Stimulated activated CD4-positive, alpha-beta T cell treated with anti-CD3 and anti-CD28 coated beads, Interleukin-4, amount 100 ng/mL, for 48 hours (primary cell): ENCODE measurements around the gene RPL34.
"Not testable (repeated sequence)": the region's sequence is repeated elsewhere in the genome, so short reads cannot be mapped to it uniquely, and the experiment has no call there.

Experiments
- DNase-seq, 2 donors: peaks; one replicate each; pipeline ENCODE4 v3.0.0-alpha.2; 2020; ENCODE audit warnings: low read depth in 2 of 2

Gene RPL34

DNA sequence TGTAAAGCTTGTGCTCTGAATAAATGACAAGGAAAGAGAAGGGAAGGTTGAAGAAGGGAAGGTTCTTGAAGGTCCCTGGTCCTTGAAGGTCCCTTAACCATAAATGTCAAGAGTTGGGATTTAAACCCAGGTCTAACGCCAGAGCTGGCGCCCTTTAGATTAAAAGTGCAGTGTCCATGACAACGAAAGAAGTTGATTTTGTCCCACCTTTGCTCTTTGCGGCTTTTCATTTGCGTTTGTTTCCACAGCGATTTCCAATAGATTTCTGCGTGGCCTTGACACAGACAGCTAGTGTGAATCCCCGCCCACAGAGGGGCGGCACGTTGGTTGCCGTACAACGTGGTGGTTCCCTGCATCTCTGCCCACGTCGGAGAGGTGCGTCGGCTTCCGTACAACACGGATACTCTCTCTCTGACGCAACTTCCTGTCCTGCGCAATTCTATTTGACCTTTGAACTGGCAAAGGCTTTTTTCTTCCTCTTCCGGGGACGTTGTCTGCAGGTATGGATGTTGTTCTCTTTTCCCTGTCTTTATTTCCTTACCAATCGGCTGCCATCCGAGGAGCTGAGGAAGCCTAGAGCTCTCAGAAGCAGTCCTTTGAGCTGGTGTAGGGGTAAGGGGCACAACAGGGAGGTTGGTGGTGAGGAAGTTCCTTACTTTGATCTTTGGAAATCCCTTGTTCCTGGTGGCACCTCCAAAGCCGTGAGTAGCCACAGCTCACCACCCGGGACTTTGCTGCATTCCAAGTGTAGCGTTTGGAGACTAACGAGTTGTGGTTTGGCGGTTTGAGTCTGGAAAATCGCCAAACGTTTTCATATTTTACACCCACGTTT lies at the start of gene RPL34:
TSS of gene RPL34 (plus strand) at position 476 of the 832 bp plus-strand sequence. CDS start 1,384 bp downstream, outside the sequence.
- DNase-seq: peak; percentile 91 to 96

DNA sequence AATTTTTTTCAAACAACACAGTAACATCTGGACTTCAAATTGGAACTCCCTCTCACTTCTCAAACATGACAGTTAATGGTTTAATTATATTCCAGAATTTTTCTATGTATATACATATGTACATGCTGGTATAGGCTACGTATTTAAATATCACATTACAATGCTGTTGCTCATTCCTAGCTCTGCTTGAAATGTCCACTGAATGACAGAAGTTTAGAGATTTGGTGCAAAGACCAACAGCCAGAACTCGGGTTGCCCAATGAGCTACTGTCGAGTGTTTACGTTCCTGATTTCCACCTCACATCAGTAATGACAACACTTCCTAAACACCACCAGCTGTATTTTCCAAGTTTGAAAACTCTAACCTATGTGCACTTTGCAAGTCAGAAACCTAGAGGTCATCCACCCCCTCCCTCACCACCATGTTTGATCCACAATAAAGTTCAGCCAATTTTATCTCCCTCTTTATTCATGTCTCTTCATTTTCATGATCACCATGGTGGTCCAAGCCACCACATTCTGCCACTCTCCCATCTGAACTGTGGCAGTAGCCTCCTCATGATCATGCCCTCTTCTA lies 49.3 kb upstream of the RPL34 start:
- DNase-seq: no peak

DNA sequence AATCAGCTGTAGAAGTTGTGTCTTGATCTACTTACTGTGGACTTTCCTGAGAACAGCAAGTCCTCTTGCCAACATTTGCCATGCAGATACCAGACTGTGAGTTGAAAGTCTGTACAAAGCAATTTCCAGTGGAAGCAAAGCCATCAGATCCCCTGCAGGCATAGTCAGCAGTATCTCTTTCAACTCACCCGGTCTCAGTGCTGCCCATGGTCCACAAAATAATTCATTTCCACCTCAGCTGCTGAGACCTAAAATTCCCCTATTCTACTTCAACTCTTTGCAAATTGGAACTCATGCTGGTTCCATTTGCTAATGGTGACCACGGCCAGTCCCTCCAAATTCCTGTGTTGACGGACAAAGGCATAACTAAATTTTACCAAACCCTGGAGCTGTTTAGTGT lies 46.0 kb upstream of the RPL34 start:
- no peak for DNase-seq

DNA sequence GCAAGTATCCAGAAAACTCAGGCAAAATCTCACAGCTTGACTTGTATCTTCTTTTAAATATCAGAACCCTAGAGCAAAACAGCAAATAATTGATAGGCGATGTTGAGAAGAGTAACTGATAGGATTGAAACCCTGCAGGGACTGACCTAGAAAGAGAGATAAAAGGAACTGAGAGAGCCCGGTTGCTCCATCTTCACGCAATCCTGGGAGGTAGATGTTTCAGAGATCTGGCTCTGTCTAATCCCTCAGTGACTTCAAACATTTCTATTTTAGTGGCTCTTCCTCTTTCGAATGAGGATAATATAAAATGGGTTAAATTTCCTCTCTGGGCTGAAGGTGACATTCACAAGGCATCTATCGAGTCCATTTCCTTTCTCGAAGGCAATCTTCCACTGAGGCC lies 39.3 kb upstream of the RPL34 start:
- no peak for DNase-seq

DNA sequence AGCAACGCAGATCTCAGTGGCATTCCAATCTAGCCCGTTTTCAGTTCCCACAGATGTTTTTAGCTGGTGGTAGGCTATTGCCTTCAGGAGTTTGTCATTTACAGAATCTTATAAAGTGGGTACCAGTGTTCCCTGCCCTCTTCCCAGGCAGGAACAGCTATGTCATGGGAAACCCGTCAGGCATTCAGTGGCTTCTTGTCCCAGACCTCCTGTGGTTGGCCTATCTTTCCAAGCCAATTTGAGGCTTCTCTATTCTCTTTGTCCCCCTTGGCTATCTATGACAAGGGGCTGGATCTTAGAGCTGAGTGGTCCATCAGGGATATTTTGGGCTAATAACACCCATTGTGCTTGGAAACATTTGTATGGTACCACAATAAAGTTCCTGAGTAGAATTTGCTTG lies 33.6 kb upstream of the RPL34 start:
- no peak for DNase-seq

DNA sequence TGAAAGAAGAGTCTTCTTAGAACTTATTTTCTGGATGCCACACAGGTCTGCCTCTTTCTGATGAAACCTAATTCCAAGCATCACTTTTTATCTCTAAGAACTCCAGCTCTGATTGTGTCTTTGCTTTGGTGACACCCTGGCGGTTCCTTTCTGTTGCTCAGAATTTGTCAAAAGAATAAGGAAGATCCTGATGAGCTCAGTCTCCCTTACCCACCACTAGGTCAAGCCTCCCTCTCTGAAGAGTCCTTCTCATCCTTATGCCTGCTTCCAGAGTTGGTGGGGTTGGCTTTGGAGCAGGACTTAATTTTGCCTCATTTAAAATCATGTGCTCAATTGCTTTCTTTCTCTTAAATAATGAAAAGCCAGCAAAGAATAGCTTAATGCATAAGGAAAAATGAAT lies 31.5 kb upstream of the RPL34 start:
- no peak for DNase-seq

DNA sequence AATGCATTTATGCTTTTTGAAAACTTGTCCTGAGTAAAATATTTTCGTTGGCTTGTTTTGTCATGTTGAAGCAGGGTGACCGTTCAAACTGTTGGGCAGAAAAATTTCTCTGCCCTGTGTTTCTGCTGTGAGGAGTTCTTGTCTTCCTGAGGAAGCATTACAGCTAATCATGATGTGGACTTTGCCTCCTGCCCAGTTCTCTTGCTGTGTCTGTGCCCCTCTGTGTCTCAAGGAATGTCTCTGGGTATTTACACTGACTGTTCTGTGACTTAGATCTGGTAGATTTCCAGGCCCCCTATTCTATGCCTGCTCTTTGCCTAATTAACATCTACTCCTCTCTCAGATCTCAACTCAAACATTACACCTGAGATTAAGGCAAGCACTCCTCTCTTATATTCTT lies 30.4 kb upstream of the RPL34 start:
- DNase-seq: no peak

DNA sequence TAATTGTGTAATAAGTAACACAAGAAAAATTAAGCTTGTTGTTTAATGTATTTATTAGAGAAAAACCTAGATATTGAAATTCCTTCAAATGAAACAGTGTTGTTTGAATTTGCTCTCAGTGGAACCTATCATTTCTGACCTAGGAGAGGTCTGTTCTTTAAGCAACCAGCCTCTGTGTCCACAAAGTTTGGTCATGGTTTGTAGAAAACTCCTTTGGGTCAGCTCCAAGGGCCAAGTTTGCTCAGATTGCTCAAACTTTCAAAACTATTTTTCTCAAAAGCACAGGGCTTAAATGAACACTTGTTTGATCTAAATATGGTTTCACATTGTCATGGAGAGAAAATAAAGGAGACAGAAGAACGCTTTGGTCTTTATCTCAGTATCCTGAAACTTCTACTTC lies 29.6 kb upstream of the RPL34 start:
- no peak for DNase-seq

DNA sequence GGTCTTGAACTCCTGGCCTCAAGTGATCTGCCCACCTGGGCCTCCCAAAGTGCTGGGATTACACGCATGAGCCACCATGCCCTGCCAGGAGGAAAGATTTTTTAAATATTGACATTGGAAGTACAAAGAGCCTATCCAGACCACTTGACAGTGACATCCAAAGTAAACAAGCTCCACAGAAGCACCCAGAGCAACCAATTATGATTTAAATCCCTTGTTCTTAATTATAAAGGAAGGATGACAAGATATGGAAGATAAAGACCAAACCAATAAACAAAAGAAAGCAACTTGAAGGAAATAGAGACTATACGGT lies 27.7 kb upstream of the RPL34 start:
- DNase-seq: no peak

DNA sequence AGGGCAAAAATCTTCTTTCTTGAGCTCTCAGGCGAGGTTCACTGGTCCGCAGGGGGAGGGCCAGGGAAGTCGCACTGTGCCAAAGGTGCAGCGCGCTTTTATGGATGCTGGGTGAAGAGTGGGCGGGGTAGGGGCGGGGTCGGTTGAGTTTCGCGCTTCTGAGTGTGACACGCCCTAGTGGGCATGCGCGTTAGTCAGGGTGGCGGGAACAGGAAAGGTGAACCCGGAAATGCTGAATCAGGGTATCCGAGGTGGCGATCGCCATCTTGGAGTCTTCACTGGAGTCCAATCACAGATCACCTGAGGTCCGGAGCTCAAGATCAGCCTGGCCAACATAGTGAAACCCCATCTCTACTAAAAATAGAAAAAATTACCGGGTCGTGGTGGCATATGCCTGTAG lies 26.1 kb upstream of the RPL34 start:
- DNase-seq: not testable (repeated sequence)

DNA sequence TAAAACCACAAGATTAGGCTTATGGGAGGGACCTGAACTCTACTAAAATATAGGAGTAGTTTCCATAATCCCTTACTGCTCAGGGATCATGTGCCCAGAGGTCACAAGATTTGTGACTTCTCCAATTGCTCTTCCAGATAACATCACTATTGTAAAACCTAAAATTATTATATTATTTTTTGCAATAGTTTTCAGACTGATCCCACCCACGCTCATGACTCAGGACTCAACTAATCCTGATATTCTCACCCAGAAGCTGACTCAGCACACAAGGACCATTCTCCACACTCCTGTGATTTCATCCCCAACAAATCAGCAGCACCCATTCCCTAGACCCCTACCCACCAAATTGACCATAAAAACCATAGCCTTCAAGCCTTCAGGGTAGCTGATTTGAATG lies 24.0 kb upstream of the RPL34 start:
- no peak for DNase-seq

DNA sequence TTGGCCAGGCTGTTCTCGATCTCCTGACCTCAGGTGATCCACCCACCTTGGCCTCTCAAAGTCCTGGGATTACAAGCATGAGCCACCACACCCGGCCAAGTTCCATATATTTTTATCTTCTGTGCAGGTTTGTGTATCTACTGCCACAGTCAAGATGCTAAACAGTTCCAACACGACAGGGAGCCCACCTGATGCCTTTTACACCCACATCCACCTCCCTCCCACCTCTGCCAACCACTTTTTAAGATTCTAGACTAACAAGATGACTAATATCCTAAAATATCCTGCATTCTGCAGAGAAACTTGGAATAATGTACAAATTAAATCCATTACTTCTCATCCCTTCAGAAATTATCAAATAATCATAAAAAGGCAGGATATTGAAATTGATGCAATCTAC lies 19.3 kb upstream of the RPL34 start:
- DNase-seq: no peak

DNA sequence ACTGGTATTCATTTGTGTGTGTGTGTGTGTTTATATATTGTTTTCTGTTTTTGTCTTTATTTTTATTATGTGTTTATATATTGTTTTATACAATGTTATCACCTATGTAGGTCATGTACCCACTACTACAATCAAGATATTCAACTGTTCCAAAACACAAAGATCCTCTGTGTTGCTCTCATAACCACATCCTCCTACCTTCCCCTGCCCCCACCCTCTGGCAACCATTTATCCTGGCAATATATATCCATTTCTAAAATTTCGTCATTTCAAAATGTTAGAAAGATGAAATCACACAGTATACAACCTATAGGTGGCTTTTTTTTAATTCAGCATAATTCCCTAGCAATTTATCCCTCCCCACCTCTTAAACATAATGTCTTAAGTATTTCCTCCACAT lies 18.8 kb upstream of the RPL34 start:
- DNase-seq: no peak

DNA sequence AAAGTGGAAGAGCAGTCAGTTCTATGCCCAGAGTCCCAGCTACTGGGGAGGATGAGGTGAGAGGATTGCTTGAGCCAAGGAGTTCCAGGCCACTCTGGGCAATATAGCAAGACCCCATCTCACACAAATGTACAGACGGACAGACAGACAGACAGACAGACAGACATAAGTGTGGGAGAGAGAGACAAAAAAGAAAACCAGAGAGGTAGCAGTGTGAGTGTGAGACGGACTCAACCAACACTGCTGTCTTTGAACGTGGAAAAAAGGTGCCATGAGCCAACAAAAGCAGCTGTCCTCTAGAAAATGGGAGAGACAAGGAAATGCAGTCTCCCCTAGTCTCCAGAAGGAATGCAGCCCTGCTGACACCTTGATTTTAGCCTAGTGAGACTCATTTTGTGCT lies 18.2 kb upstream of the RPL34 start:
- no peak for DNase-seq

DNA sequence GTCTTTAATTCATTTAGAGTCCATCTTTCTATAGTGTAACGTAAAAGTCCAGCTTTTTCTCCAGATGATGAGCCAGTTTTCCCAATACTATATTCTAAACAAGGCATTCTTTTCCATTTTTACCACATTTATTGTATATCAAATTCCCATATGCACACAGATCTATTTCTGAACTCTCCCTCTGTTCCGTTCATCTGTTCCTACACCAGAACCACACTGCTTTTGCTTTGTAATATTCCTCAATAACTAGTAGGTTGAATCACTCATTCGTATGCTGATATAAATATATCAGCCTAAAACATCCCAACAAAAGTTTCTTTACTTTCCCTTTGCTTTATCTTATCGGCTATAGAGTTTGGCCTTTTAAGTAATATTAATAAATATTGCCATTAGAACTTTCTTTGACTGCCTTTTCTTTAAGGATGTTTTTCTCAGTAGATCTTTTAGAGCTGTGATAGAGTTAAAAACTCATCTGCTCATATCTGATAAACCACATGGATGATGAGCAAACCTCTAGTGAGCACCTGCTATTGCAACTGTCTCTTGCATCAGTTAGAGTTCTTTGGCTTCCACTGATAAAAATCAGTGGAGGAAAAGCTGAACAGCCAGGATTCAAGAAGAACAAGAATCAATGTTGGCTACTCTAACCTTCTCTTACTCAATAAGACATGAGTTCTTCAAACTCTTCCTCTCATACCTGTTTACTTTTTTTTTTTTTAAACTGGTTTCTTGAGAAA lies 13.1 kb upstream of the RPL34 start:
- no peak for DNase-seq

DNA sequence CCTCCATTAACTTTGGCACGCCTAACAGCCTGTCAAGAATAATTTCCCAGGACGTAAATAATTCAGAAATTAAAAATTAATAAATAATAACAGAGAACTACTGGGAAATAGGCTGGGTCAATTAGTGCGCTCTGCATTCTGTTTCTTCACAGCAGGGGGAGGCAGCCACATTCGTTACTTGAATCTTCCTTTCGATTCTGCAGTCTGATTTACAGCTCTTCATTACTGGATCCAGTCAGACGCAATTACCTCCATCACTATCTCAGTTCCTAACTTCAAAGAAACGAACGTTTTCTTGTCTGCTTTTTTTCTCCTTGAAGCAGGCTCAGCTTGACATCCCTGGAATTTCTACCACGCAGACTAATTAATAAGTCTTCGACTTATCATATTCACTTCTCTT lies 9.0 kb upstream of the RPL34 start:
- no peak for DNase-seq

DNA sequence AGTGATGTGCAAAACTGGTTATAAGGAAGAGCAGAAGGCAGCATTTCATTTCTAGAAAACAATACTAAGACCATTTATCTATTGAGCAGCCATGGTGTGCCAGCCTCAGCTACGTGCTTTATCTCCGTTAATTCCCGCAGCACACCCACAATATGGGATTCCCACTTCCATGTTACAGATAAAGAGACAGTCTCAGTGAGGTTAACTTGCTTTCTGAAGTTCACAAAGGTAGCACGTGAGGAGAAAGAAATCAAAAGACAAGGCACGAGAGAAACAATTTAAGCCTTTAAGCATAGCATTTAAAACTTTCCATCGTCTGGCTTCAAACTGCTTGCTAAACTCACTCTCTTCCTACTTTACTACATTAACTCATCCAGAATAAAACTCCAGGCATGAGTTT lies 8.0 kb upstream of the RPL34 start:
- DNase-seq: no peak

DNA sequence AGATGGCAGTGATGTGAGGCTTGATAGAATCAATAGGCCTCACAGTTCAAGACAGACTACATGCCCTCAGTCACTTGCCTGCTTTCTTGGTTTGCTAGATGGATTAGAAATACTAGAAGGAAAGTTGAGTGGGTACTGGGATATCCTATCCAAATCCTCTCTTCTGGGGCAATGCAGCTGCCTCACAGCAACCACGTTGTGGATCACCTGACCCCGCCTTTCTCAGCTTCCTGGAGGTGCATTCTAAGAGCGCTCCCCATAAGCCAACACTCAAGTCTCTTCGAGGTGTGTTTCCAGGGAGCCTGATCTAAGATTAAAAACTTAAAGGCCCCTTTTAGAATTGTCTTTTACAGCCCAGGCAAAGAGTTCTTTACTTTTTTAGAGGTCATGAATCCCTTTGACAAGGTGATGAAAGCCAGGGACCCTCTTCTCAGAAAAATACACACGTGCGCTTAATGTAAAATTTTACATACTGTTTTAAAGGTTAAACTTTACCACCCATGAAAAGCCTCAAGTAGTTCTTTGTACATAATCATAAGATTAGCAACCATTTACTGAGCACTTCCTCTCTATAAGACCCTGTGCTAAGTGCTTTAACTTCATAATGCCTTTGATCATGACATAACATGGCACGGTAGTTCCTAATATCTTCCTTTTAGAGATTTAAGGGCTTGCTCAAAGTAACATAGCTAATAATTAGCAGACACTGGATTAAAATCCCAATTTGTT lies 840 bp upstream of the RPL34 start:
- DNase-seq: peak; percentile 22 to 37

DNA sequence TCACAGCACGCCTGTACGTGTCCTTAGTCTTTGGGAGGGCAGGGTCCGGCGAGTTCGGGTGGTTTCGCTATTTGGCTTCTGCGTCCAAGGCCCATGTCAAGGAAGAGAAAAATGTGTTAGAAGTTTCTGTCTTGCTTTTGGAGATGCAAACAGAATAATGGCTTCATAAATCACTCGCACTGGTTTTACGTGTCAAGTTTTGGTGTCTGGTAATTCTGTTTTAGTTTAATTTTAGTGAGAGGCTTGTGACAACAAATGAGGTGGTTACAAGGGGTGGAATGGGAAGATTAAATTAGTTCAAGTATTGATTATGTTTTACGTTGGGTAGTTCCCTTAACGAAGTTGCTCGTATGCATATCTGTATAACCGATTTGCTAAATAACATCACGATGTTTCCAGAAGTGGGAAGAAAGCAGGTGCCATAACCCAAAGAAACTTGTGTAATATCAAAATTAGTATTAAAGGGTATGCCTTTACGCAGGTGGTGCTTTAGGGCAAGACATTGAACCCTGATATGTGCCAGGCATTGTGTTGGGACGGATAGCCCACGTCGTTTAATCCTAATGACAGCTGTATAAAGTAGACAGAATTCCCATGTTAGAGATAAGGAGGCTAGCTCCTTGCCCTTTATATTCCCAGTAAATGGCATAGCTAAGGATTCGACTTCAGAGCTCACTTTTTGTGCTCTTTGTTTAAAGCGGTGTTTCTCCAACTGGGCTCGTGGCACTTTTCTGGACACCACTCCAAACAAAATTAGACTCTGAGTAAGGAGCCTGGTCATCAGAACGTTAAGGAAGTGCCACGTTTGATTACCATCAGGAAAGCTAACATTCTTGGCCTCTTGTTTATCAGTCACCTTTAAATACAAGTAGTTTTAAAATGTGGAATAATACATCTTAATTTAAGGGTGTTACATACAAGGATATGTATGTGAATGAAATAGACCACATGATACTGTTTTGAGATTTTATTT lies 843 bp downstream of the RPL34 start:
- no peak for DNase-seq

DNA sequence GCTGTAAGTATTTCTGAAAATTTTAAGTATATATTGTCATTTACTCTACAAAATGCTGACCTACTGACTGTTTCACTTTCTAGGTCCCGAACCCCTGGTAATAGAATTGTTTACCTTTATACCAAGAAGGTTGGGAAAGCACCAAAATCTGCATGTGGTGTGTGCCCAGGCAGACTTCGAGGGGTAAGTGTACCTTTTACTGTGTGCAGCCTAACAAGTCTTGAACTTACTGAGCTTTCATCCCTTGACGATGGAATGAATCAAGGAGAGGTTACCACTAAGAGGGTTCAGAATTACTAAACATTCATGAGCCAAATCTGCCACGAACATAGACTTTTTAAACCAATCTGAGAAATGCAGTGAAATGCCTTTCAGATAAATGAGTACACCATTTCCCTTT lies 1.6 kb downstream of the RPL34 start:
- peak in 1 of 2 donors; percentile 15 for DNase-seq

DNA sequence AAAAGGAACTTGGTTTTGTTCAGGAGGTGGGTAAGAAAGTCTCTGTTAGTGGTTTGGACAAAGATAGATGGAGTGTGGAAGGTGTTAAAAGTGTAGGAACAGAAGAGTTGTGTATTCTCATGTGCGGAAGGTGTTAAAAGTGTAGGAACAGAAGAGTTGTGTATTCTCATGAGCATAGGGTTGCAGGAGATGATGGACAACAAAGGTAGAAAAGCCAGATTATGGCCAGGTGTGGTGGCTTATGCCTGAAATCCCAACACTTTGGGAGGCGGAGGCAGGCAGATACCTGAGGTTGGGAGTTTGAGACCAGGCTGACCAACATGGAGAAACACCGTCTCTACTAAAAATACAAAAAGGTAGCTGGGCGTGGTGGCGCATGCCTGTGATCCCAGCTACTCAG lies 2.5 kb downstream of the RPL34 start:
- DNase-seq: no peak
